IPS DF 6.9 (cell line): ENCODE measurements around the gene CSPG4.
"Not testable (repeated sequence)": the region's sequence is repeated elsewhere in the genome, so short reads cannot be mapped to it uniquely, and the experiment has no call there.

ENCODE experiments used
- DNase-seq: peaks from one replicate; pipeline ENCODE4 v3.0.0-alpha.2; 2013; ENCODE audit warnings: low read depth, low spot score
- H3K27ac ChIP-seq: one replicate; pipeline ENCODE4 v1.5.1; 2013; ENCODE audit warnings: low read length, control low read depth
- H3K27me3 ChIP-seq: 2 replicates; pipeline ENCODE4 v1.6.1; 2013; ENCODE audit warnings: mild to moderate bottlenecking, low read length; ENCODE audit not compliant: control insufficient read depth, insufficient read depth
- H3K36me3 ChIP-seq: 2 replicates; pipeline ENCODE4 v1.6.1; 2013; ENCODE audit warnings: low read length; ENCODE audit not compliant: control insufficient read depth, insufficient read depth
- H3K4me1 ChIP-seq: 2 replicates; pipeline ENCODE4 v1.6.1; 2013; ENCODE audit warnings: low read length; ENCODE audit not compliant: control insufficient read depth, insufficient read depth
- H3K4me3 ChIP-seq: 2 replicates; pipeline ENCODE4 v1.5.1; 2013; ENCODE audit warnings: mild to moderate bottlenecking, low read length
- H3K9me3 ChIP-seq: 2 replicates; pipeline ENCODE4 v1.6.1; 2013; ENCODE audit warnings: low read length, inconsistent platforms; ENCODE audit not compliant: control insufficient read depth, insufficient read depth
- WGBS: extraction: QIAGEN DNeasy Blood & Tissue Kit; methylation state at CpG from one replicate; pipeline ENCODE4 v1.1.7; 2013; ENCODE audit warnings: mixed read lengths, missing lambda C conversion rate; ENCODE audit not compliant: insufficient read length, insufficient coverage; 5-methylcytosine and 5-hydroxymethylcytosine counted together

The CSPG4 gene

GRCh38 chr15:75721923-75722870 is 9.5 kb upstream of the CSPG4 start:
- no peak for DNase-seq
- no CpG with 5 or more reads among the region's 14 CpGs for WGBS
- H3K27ac ChIP-seq = no peak overlapping the region

GRCh38 chr15:75721480-75721922 is 8.9 kb upstream of the CSPG4 start:
- Histone ChIP-seq H3K4me3 (no peak overlapping the region), H3K27me3 (no peaks in the 10 kb centered on the region), H3K36me3 (no peaks in the 10 kb centered on the region), H3K4me1 (no peaks in the 10 kb centered on the region), H3K27ac (no peak overlapping the region), H3K9me3 (no peaks in the 10 kb centered on the region)
- no CpG with 5 or more reads among the region's 12 CpGs for WGBS
- DNase-seq = no peak

More at GRCh38 chr15:75721923-75722870, 9.5 kb upstream of the CSPG4 start:
- Histone ChIP-seq H3K9me3 (no peaks in the 10 kb centered on the region), H3K4me1 (no peaks in the 10 kb centered on the region), H3K27me3 (no peaks in the 10 kb centered on the region), H3K4me3 (no peak overlapping the region), H3K36me3 (no peaks in the 10 kb centered on the region)

GRCh38 chr15:75720787-75721479 is 8.3 kb upstream of the CSPG4 start:
- Histone ChIP-seq H3K27me3 (no peaks in the 10 kb centered on the region), H3K27ac (no peak overlapping the region), H3K4me3 (no peak overlapping the region), H3K36me3 (no peaks in the 10 kb centered on the region), H3K9me3 (no peaks in the 10 kb centered on the region), H3K4me1 (no peaks in the 10 kb centered on the region)
- no peak for DNase-seq
- WGBS = no CpG with 5 or more reads among the region's 10 CpGs

- Histone ChIP-seq H3K27me3 (no peaks in the 10 kb centered on the region), H3K4me1 (no peaks in the 10 kb centered on the region), H3K4me3 (no peak overlapping the region), H3K36me3 (no peaks in the 10 kb centered on the region), H3K9me3 (no peaks in the 10 kb centered on the region), H3K27ac (no peak overlapping the region)
- WGBS = no CpG with 5 or more reads among the region's 7 CpGs
- DNase-seq = no peak
These were observed 7.6 kb upstream of the CSPG4 start for GRCh38 chr15:75720297-75720696.

- no peaks in the 10 kb centered on the region for H3K9me3 ChIP-seq
- no peaks in the 10 kb centered on the region for H3K36me3 ChIP-seq
- no peak for DNase-seq
- H3K4me1 ChIP-seq = peaks cover 3% of the 10 kb centered on the region; the same call in 1 of the 2 replicates
- no peak overlapping the region for H3K4me3 ChIP-seq
- H3K27ac ChIP-seq = no peak overlapping the region
- H3K27me3 ChIP-seq = no peaks in the 10 kb centered on the region
- WGBS = no CpG with 5 or more reads among the region's 3 CpGs
These were observed 5.7 kb upstream of the CSPG4 start for GRCh38 chr15:75718328-75718727.

- not testable (repeated sequence) for H3K27ac ChIP-seq, H3K36me3 ChIP-seq, H3K4me1 ChIP-seq, H3K9me3 ChIP-seq, H3K4me3 ChIP-seq, DNase-seq, H3K27me3 ChIP-seq
- WGBS = no CpG with 5 or more reads among the region's 6 CpGs
These were observed 4.4 kb upstream of the CSPG4 start for GRCh38 chr15:75717001-75717400.

- not testable (repeated sequence) for H3K27ac ChIP-seq, H3K27me3 ChIP-seq, H3K4me3 ChIP-seq, H3K36me3 ChIP-seq, DNase-seq, H3K4me1 ChIP-seq, H3K9me3 ChIP-seq
- no CpG with 5 or more reads among the region's 10 CpGs for WGBS
These were observed 3.8 kb upstream of the CSPG4 start for GRCh38 chr15:75716249-75716950.

- H3K4me1 ChIP-seq, H3K4me3 ChIP-seq, H3K27ac ChIP-seq, H3K9me3 ChIP-seq, H3K27me3 ChIP-seq, H3K36me3 ChIP-seq, DNase-seq: not testable (repeated sequence)
- no CpG with 5 or more reads among the region's 10 CpGs for WGBS
These were observed 2.7 kb upstream of the CSPG4 start for GRCh38 chr15:75715312-75715832.

- H3K4me3 ChIP-seq = no peak overlapping the region
- no peaks in the 10 kb centered on the region for H3K36me3 ChIP-seq
- H3K9me3 ChIP-seq = no peaks in the 10 kb centered on the region
- no CpG with 5 or more reads among the region's 3 CpGs for WGBS
- peaks cover 6% of the 10 kb centered on the region for H3K4me1 ChIP-seq
- H3K27me3 ChIP-seq = no peaks in the 10 kb centered on the region
- no peak for DNase-seq
- no peak overlapping the region for H3K27ac ChIP-seq
These were observed 1.5 kb upstream of the CSPG4 start for GRCh38 chr15:75714195-75714594.

- peaks cover 6% of the 10 kb centered on the region for H3K4me1 ChIP-seq
- H3K9me3 ChIP-seq = no peaks in the 10 kb centered on the region
- H3K4me3 ChIP-seq = no peak overlapping the region
- DNase-seq = no peak
- no peak overlapping the region for H3K27ac ChIP-seq
- no peaks in the 10 kb centered on the region for H3K36me3 ChIP-seq
- WGBS = no CpG with 5 or more reads among the region's 9 CpGs
- H3K27me3 ChIP-seq = no peaks in the 10 kb centered on the region
These were observed 769 bp upstream of the CSPG4 start for GRCh38 chr15:75713338-75713895.
